Measurements from ENCODE around the gene RAB3IL1.
"Not testable (repeated sequence)": the region's sequence is repeated elsewhere in the genome, so short reads cannot be mapped to it uniquely, and the experiment has no call there.

Gene RAB3IL1

DNA sequence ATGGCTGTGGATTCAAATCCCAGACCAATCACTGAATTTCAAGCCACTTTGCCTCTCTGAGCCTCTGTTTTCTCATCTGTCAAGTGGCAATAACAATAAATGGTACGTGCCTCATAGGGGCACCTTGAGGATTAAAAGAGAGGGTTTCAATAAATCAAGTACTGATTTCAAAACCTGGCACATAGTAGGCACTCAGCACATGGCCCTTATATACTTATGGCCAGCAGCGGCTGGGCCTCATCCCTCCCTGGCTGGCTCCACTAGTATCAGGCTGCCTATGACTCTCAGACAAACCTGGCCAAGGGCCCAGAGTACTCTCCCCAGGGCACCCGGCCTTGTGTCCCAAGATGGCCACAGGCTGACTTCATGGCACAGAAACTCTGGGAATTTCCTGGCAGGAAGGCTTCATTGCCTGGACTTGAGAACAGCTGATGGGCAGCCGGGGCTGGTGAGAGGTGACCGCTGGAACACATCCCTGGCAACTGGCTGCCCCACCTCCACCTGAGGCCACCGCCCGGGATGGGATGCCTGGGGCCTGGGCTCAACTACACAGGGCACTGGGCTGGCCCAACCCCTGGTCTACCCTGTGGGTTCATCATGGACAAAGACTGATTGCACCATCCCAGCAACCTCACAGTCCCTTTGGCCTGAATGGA, 29.4 kb downstream of the RAB3IL1 start:
- peak; percentile 91 for FAIRE-seq
- peak; percentile 90 for DNase-seq (ENCODE audit: low spot score)

DNA sequence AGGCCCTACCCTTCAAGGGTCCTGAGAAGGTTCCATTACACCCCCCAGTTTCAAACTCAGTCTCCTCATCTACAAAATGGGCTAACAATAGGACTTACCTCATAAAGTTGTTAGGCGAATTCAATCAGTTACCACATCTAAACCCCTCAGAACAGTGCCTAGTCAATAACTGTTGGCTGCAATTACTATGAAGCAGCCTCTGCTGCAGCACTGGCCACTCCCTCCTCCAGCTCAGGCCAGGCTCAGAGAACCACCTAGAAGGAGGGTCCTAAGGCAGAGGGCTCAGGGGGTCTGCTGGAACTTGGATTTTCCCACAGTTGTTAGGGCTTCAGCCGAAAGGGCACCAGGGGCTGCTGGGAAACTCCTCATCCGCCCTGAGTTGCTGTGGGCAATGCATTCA, 30.7 kb downstream of the RAB3IL1 start:
- FAIRE-seq (no peak), DNase-seq (ENCODE audit: low spot score) (no peak)

DNA sequence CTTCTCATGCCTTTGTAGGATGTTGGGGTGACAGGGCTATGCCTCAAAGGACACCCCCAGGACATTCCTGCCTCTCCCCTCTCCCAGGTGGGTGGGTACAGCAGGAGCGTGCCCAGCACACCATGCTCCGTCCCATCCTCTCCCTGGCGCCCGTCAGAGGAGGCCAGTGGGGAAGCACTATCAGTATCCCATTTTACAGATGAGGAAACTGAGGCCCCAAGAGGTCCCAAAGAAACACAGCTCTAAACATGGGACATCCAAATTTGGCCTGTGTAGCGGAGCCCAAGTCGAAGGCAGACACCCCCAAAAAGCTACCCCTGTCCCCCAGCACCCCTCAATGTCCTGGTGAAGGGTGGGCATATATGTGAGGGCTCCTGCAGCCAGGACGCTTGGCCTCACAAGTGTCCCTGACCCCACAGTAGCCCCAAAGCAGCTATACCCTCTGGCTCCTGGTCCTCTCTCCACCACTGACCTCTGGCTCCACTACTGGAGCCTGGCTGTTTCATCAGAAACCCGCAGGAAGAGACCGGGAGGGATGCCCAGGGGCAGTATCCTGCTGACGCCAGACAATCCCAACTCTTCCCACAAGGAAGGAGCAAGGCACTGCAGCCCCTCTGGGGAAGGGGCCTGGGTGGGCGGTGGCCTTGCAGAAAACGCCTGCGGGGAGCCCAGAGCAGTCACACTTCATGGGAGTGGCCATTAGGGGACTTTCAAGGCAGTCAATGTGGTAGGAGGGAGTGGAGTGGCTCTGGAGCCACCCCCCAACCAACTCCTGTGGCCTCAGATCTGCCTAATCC, 31.4 kb downstream of the RAB3IL1 start:
- FAIRE-seq, result no peak
- DNase-seq (ENCODE audit: low spot score), result no peak

DNA sequence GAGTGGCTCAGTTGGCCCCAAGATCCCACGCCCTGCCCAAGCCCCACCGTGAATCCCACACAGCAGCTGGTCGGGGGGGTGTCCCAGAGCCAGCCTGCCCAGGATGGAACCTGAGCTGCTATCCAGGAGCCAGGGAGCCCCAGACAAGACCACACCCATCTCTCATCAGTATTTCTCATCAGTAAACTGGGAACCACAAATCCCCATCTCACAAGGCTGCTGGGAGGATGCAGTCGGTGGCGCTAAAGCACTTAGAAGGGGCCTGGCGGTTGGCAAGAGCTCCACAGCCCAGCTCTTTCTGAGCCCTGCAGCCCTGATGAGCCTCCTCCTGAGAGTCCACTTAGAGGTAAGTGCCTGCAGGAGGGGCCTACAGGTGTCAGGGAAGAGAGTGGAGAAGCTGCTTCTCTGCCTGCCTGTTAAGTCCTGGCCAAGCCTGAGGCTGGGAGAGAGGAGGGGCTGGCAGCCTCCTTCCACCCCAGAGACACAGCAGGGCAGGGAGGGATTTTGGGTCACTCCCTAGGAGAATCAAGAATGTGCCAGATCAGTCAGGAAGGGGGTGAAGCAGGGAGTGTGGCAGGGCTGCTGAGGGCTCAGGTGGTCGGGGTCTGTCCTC, 32.1 kb downstream of the RAB3IL1 start:
- DNase-seq (ENCODE audit: low spot score) (no peak), FAIRE-seq (no peak)

DNA sequence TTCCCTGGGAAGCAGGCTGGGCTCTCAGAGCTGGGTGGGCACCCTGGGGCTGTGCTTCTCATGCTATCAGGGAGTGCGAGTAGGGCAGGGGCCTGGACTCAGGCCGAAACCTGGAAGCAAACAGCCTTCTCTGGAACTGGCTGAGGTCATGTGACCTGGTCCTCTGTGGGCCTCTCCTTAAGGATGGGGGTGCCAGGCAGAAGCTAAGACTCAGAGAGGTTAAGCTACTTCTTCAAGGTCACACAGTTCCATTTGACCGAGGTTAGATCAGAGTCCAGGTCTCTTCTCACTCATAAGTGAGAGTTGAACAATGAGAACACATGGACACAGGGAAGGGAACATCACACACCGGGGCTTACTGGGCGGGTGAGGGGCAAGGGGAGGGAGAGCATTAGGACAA, 33.4 kb downstream of the RAB3IL1 start:
- FAIRE-seq, result no peak

DNA sequence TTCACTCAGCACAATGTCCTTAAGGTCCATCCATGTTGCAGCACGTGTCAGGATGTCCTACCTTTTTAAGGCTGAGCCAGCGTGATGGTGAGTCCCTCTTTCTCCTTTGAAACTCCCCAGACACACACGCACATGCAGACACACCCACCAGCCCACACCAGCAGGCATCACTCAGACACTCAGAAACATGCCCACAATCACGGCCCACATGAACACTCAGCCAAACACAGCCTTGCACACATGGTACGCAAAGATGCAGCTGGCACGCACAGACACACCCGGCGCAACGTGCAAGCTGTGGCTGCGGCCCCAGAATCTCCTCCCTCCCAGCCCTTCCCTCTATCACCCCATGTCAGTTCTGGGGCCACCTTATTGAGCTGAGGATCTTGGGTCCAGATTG, 34.0 kb downstream of the RAB3IL1 start:
- FAIRE-seq, result no peak
- no peak for DNase-seq (ENCODE audit: low spot score)

More for the DNA sequence above, 33.4 kb downstream of the RAB3IL1 start:
- DNase-seq (ENCODE audit: low spot score), result no peak

DNA sequence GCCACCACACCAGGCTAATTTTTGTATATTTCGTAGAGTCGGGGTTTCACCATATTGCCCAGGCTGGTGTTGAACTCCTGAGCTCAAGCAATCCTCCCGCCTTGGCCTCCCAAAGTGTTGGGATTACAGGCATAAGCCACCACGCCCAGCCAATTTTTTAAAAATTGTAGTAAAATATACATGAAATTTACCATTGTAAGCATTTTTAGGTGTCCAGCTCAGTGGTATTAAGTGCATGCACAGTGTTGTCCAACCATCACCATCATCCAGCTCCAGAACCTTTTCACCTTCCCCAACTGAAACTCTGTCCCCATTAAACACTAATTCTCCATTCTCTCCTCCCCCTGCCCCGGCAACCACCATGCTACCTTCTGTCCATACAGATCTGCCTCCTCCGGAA, 34.5 kb downstream of the RAB3IL1 start:
- no peak for DNase-seq (ENCODE audit: low spot score)
- no peak for FAIRE-seq

DNA sequence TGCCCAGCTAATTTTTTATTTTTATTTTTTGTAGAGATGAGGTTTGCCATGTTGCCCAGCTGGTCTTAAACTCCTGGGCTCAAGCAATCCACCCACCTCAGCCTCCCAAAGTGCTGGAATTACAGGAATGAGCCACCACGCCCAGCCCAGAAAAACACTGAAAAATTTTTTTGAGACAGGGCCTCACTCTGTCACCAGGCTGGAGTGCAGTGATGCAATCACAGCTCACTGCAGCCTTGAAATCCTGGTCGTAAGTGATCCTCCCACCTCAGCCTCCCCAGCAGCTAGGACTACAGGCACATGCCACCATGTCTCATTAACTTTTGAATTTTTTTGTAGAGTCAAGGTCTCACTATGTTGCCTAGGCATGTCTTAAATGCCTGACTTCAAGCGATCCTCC, 35.1 kb downstream of the RAB3IL1 start:
- not testable (repeated sequence) for DNase-seq (ENCODE audit: low spot score); FAIRE-seq

DNA sequence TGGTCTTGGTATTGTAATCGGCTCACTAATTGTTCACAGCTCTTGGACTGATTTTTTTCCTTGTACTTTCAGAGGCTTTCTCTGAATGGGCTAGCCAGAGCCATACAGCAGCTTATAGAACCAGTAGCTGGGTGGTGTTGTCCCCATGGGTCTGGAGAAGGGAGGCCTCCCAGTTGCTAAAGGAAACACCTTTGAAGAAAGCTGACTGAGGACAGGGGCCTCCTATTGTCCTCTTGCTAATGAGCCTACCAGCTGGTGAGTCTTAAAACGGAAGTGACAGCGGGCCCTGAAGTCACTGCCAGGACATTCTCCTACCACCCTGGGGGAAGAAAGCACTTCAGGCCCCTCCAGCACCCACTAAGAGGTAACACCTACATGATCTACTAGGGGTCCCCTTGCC, 36.0 kb downstream of the RAB3IL1 start:
- FAIRE-seq, result no peak
- no peak for DNase-seq (ENCODE audit: low spot score)

DNA sequence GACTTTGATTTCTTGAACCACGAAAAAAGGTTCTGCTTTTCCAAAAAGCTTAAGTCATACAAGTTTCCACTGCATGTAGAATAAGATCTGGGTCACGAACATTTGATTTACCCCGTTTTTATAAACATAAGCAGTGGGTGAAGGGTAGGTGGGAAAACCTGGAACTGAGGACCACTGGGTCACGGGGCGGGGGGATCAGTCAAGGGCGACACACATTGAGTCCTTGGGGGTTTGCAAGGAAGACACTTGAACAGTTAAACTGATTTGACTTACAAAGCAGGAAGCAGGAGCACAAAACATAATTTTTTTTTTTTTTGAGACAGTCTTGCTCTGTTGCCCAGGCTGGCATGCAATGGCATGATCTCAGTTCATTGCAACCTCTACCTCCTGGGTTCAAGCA, 36.9 kb downstream of the RAB3IL1 start:
- DNase-seq (ENCODE audit: low spot score) (no peak), FAIRE-seq (no peak)

DNA sequence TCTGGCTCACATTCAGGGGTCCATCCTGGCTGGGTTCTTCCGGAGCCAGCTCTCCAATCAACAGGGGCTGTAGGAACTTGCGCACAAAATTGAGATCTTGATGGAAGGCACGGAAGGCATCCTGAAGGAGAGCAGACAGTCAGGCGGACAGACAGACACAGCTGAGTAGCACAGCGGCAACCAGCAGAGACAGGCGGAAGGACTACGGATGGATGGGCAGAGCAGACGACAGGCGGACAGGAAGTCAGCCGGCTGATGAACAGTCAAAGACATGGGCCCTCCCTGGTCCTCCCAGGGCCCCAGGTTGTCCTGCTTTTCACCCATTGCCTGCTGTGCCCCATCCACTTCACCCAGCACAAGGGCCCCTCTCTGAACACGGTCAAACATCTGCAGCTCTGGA, 37.3 kb downstream of the RAB3IL1 start:
- FAIRE-seq (no peak), DNase-seq (ENCODE audit: low spot score) (no peak)

DNA sequence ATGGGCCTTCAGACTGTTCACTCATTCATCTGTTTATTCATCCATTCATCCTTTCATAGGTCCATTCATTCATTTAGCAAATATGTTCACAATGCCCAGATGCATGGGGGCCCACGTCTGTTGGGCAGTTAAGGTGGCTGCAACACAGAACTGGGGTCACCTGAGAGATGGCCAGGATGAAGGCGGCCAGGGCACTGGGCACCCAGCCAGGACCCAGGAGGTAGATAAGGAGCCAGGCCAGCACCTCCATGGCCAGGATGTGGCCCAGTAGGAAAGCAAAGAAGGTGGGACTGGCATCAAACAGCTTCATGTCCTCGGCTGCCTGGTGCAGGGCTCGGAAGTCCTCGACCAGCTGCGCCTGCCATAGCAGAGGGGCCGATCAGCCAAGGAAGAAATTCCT, 38.2 kb downstream of the RAB3IL1 start:
- no peak for FAIRE-seq
- DNase-seq (ENCODE audit: low spot score), result no peak

DNA sequence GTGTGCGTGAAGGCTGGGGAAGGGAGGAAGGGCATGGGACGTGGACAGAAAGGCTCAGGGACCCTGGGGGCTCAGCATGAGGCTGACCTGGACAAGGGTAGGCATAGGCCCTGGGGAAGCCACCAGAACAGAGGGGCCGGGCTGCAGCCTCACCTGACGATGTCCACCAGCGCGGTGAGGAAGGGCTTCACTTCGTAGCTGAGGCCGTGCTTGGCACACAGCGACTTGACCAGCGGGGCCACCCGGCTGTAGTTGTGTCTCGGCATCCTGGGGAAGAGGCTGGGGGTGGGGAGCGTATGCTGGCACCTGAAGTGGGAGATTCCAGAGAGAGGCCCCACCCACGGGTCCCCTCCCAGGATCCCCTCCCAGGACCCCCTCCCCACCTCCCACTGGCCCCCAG, 41.7 kb downstream of the RAB3IL1 start:
- DNase-seq (ENCODE audit: low spot score), result no peak
- FAIRE-seq, result no peak

DNA sequence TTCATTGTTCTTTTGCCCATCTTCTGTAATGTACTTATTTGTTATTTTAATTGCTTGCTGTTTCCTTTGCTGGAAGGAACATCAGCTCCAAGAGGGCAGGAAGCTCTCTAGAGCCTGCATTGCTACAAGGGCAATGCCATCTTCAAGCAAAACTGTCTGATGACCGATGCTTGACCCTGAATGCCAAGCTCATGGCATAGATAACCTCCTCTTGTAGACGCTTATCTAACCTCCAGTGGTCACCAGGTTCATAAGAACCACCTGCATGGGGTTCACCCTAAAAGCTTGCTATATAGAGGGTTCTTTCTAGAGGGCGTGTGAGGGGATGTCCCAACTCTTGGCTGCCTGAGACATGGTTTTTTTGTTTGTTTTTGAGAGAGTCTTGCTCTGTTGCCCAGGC, 42.5 kb downstream of the RAB3IL1 start:
- DNase-seq (ENCODE audit: low spot score) (no peak), FAIRE-seq (no peak)

DNA sequence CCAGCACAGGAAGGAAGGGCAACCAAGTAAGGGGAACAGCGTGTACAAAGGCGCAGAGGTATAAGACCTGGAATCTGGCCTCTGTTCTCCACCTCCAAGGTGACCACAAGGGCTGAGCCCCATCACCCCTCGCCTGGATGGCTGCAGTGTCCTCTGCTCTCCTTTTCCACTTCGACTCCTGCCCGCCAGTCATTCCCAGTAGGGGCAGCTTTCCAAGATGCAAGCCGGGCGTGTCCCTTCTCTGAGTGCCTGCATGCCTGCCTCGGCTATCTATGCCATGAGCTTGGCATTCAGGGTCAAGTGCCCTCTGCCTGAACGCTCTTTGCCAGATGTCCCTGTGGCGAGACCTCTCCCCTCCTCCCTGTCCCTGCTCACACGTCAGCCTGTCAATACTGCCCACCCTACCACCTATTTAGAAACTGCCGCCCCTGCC, 43.0 kb downstream of the RAB3IL1 start:
- DNase-seq (ENCODE audit: low spot score) (no peak), FAIRE-seq (no peak)

DNA sequence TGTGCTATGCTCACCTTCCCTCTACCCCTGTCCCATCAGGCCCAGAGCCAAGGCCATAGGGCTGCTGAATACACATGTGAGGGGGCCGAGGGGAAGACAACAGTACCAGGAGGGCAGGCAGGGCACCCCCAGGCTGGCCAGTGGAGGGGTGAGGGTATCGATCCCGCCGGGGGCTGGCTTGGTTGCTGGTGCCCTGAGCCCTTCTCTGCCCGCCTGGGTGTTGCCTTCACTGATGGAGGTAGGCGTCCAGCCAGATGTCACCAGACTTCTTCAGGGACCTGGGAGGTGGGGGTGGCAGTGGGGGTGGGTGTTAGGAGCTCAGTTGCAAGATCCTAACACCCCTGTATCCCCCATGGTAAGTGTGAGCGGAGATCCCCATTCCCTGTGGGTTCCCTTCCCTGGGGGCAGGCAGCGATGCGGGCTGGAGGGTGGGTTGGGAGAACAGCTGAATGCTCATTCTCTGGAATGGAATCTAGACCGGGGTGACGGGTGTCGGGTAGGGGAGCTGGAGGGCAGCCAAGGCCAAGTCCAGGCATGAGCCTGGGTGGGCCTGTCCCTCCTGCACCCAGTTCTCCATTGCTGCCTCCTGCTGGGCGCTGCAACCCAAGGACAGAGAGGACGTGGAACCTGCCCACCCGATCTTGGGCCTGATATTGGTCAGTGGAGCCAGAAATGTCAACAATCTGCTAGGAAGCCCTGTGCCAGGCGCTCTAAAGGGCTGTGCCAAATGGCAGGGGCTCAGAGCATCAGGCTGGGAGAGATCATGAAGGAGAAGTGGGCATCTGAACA, 43.6 kb downstream of the RAB3IL1 start:
- FAIRE-seq, result no peak

DNA sequence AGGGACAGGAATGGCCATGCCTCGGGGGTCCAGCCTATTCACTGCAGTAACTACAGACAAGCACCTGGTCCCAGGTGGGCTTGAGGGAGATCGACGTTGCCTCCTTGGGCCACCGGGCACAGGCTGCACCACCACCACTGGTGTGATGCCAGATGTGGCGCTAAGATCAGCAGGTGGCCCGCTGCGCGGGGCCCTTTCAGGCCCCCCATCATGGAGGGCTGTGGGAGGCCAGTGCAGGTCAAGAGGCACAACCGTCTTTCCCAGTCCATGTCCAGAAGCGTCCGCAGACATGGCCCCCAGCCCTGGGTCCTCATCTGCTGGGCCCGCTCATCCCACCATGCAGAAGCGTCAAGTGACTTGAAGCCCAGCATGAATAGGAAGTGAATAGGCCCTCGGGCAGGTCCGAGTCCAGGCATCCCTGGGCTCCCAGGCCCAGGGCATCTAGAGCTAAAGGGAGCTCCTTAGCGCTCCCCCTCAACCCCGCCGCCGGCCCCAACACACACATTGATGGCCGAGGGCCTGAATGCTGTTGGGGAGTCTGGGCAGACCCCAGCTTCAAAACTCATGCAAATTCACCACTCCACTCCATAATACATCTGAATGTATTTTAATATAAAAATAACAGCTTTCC, 44.3 kb downstream of the RAB3IL1 start:
- no peak for DNase-seq (ENCODE audit: low spot score)
- no peak for FAIRE-seq

More for the DNA sequence above, 43.6 kb downstream of the RAB3IL1 start:
- DNase-seq (ENCODE audit: low spot score), result no peak

DNA sequence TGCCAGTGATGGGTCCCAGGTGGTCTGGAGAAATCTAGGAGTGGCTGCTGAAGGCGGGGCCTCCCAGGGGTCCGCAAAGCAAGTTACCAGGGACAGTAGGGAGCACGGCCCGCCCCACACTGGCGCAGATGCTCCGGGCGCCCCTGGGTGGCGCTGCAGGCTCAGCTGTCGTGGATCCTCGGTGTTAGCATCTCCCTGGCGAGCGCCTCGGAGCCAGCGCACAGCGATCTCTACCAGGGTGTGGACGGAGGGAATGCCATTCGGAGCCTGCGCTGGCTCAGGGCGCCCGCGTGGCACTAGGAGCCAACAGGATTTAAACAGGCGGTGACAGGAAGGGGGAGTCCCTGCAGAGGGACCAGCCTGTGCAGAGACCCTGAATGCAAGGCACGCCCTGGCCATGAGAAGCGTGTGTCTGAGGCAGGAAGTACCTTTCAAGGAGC, 46.2 kb downstream of the RAB3IL1 start:
- DNase-seq (ENCODE audit: low spot score) (peak; percentile 44), FAIRE-seq (no peak)

DNA sequence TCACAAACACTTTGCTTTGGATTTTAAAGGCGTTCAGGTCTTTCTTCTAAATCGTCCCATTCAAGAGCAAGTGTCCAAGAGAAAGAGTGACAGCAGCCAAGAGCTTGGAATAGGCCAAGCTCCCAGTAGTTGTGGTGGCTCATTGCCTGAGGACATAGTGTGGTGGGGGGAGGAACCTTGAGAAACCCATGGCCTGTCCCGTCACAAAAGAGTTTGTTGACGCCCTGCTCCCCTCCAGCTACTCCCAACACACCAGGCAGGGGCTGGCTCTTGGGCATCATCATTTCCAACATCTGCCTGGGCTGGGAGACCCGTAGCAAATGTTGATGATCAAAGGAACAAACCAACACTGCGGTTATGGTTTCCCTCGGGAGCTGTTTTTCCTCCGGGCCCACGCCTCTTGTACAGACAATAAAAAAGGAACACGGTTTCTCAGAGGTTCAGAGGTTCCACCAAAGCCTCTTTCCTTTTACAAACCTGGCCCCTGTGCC, 46.8 kb downstream of the RAB3IL1 start:
- DNase-seq (ENCODE audit: low spot score) (no peak), FAIRE-seq (no peak)

DNA sequence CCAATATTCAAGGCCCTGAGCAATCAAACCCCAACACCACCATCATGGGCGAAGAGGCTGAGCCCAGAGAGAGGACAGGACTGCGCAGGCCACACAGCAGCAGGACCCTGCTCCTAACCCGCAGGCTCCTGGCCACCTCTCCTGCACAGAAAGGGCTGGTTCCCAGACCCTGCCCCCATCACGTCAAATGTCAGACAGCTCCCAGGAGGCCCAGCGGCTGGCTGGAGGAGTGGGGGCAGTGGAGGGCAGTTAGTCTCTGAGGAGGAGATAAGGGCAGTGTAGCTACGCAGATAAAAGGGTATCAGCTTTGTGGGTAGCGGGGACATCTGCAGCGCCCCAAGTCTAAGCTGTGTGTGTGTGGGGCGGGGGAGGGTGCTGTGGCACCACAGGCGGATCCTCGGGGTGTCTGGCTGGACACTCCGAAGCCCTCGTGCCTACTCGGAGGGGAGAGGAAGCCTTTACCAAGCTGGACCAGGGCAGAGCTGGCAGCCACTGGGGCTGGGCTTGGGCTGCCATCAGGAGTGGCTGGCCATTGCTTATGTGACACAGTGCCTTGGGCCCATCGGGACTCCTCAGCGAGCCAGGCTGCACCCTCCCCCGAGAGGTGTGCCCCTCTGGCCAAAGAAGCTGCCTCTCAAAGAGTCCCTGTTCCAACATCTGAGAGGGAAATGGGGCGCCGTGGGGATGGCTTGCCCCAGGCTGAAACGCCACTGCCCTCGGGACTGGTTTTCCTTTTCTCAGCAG, 47.5 kb downstream of the RAB3IL1 start:
- no peak for FAIRE-seq
- DNase-seq (ENCODE audit: low spot score), result no peak

DNA sequence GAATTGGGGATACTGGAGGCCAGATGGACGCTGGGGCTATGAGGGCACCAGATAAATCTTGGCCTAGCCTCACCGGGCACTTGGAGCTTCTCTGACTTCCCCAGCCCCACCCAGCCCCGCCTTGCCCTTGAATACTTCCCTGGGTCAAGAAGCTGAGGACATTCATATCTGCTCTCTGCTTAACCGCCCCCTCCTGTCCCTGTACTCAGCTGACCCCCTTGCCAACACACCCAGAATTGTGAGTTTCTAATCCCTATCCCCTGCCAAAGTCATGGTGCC, 48.0 kb downstream of the RAB3IL1 start:
- FAIRE-seq (no peak), DNase-seq (ENCODE audit: low spot score) (no peak)

All from RCC 7860 (cell line).